Measurements from ENCODE around the gene GPR78. TPM values are rescaled to one million over a fixed set of nuclear protein-coding genes. Genes with fewer than 3 reads are reported as not detected.

Gene GPR78
- polyA plus RNA-seq, 1 donor (not counting 4 experiments of a cell fraction or from before 2014, with no cell fraction given): not detected

DNA sequence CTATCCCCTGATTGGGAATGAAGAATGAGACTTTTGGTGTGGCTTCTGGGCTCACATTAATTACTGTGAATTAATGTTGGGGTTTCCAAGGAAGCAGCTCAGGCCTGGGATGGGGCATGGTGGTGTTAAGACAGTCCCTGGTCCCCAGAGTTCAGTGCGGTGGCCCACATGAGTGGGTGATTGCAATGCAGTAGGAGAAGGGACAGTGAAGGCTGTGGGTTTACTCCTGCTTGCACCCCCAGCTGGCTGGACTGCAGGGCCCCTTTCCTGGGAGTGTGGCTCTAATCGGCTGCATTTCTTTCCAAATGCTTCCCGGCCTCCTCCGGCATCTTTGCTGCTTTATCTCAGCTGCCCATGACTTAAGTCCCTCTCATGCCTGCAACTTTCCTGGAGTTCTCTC is 28.2 kb upstream of the GPR78 start:
- H3K9ac ChIP-seq (ENCODE audit: control insufficient read depth, extremely low read depth, insufficient read depth, low read length): no peak overlapping the region
- H3K4me1 ChIP-seq (ENCODE audit: control insufficient read depth, extremely low read depth, insufficient read depth, low read length): peaks cover 11% of the 10 kb centered on the region
- no peak for DNase-seq (ENCODE audit: low read depth, low spot score)
- H3K27me3 ChIP-seq (ENCODE audit: control insufficient read depth, extremely low read depth, insufficient read depth, low read length): peaks cover 9% of the 10 kb centered on the region
- no peaks in the 10 kb centered on the region for H3K9me1 ChIP-seq (ENCODE audit: control insufficient read depth, extremely low read depth, insufficient read depth, low read length)
- TF ChIP-seq CTCF (optimal IDR thresholded peaks at IDR 0.05 in 1 of 3, IDR thresholded peaks at IDR 0.05 in 1 of 3, conservative IDR thresholded peaks at IDR 0.05 in 1 of 3; ENCODE audit: extremely low read depth in 1 of 3, insufficient read depth in 2 of 3, low read length in 3 of 3) (no peak), EZH2 (IDR thresholded peaks at IDR 0.05; ENCODE audit: low read length) (no peak)
- no peaks in the 10 kb centered on the region for H3K36me3 ChIP-seq (ENCODE audit: control insufficient read depth in 2 of 2, extremely low read depth in 1 of 2, insufficient read depth in 2 of 2, low read length in 2 of 2)
- no peak for FAIRE-seq
- dilution Hi-C loops (cut with MboI; ENCODE audit: extremely low pct_ligation_motif_present, low sequenced_read_pairs): no loop called here
- no peak overlapping the region for H3K4me3 ChIP-seq (ENCODE audit: control insufficient read depth in 2 of 3, extremely low read depth in 1 of 3, insufficient read depth in 2 of 3, low read depth in 1 of 3, low read length in 3 of 3)
- H2AFZ ChIP-seq (ENCODE audit: control insufficient read depth, low read length): no peak overlapping the region
- no peaks in the 10 kb centered on the region for H4K20me1 ChIP-seq (ENCODE audit: control insufficient read depth, extremely low read depth, insufficient read depth, low read length)
- H3K27ac ChIP-seq (ENCODE audit: control insufficient read depth, insufficient read depth, low read length): no peak overlapping the region
- H3K4me2 ChIP-seq (ENCODE audit: control insufficient read depth, extremely low read depth, insufficient read depth, low read depth, low read length): no peak overlapping the region
- no peaks in the 10 kb centered on the region for H3K9me3 ChIP-seq (ENCODE audit: control insufficient read depth, low read depth, low read length)
- no peaks in the 10 kb centered on the region for H3K79me2 ChIP-seq (ENCODE audit: control insufficient read depth, insufficient read depth, low read length)

DNA sequence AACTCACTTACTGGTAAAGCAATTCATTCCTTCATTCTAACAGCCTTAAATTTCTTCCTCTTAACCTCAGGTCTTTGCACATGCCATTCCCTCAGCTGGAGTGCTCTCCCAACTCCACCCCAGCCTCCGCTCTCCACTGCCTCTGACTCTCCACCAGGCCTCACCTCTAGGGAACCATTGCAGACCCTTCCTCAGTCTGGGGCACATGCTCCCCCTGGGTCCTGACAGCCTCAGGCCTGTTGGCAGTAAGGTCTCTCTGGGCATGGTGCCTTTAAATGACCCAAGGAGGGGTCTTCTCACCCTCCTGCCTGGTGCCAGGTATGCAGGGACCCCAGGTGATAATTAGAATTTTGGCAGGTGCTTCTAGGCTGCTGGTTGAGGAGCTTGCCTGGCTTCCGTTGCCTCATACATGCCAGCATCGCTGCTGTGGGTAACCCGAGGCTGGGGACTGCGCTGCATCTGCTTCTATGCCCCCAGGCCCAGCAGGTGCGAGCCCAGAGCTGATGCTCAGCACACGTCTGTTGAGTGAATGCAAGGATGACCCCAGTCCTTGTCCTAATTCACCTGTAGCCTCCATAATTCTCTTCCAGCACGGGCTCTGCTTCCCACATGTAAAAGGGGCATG is 27.5 kb upstream of the GPR78 start:
- FAIRE-seq (no peak), DNase-seq (ENCODE audit: low read depth, low spot score) (no peak)
- no peaks in the 10 kb centered on the region for H3K79me2 ChIP-seq (ENCODE audit: control insufficient read depth, insufficient read depth, low read length)
- H2AFZ ChIP-seq (ENCODE audit: control insufficient read depth, low read length): no peak overlapping the region
- peaks cover 9% of the 10 kb centered on the region for H3K27me3 ChIP-seq (ENCODE audit: control insufficient read depth, extremely low read depth, insufficient read depth, low read length)
- no peaks in the 10 kb centered on the region for H4K20me1 ChIP-seq (ENCODE audit: control insufficient read depth, extremely low read depth, insufficient read depth, low read length)
- no peaks in the 10 kb centered on the region for H3K36me3 ChIP-seq (ENCODE audit: control insufficient read depth in 2 of 2, extremely low read depth in 1 of 2, insufficient read depth in 2 of 2, low read length in 2 of 2)
- dilution Hi-C loops (cut with MboI; ENCODE audit: extremely low pct_ligation_motif_present, low sequenced_read_pairs): no loop called here
- no peaks in the 10 kb centered on the region for H3K9me1 ChIP-seq (ENCODE audit: control insufficient read depth, extremely low read depth, insufficient read depth, low read length)
- no peaks in the 10 kb centered on the region for H3K9me3 ChIP-seq (ENCODE audit: control insufficient read depth, low read depth, low read length)
- no peak for TF ChIP-seq CTCF (optimal IDR thresholded peaks at IDR 0.05 in 1 of 3, IDR thresholded peaks at IDR 0.05 in 1 of 3, conservative IDR thresholded peaks at IDR 0.05 in 1 of 3; ENCODE audit: extremely low read depth in 1 of 3, insufficient read depth in 2 of 3, low read length in 3 of 3)
- TF ChIP-seq EZH2 (IDR thresholded peaks at IDR 0.05; ENCODE audit: low read length): no peak
- H3K4me3 ChIP-seq (ENCODE audit: control insufficient read depth in 2 of 3, extremely low read depth in 1 of 3, insufficient read depth in 2 of 3, low read depth in 1 of 3, low read length in 3 of 3): no peak overlapping the region
- H3K9ac ChIP-seq (ENCODE audit: control insufficient read depth, extremely low read depth, insufficient read depth, low read length): no peak overlapping the region
- H3K27ac ChIP-seq (ENCODE audit: control insufficient read depth, insufficient read depth, low read length): no peak overlapping the region
- H3K4me2 ChIP-seq (ENCODE audit: control insufficient read depth, extremely low read depth, insufficient read depth, low read depth, low read length): no peak overlapping the region
- H3K4me1 ChIP-seq (ENCODE audit: control insufficient read depth, extremely low read depth, insufficient read depth, low read length): peaks cover 5% of the 10 kb centered on the region
